Omental fat pad (tissue), 4 donors: ENCODE data around the gene LTBP2. TPM values are rescaled to one million over a fixed set of nuclear protein-coding genes. Genes with fewer than 3 reads are reported as not detected.
A peak's percentile ranks its signal among the peaks of the same experiment; 100 is the strongest.

Source experiments
- ATAC-seq: fragments of 150-250 bp; one replicate; pipeline ENCODE4 v1.9.1; 2016; ENCODE audit warnings: mild to moderate bottlenecking, moderate library complexity; ENCODE audit not compliant: low FRiP score
- DNase-seq: peaks from one replicate; pipeline ENCODE4 v3.0.0-alpha.2; 2019; ENCODE audit warnings: low spot score
- CTCF ChIP-seq, 3 donors: fragments of 450-650 bp; IDR thresholded peaks; one replicate each; pipeline ENCODE4 v1.5.1; 2016 to 2017; ENCODE audit warnings: antibody characterized with exemption in 3 of 3, mild to moderate bottlenecking in 3 of 3, moderate library complexity in 2 of 3
- total RNA-seq, 4 donors: library from RNA; depleted of rRNA; stranded (reverse); fragments of >200 nt; gene quantifications; one replicate each; pipeline ENCODE4 v1.1.0, GENCODE V29; 2016

The LTBP2 gene
- total RNA-seq, 4 donors from 2014 or later: 31.6 to 104 (median 72.3) TPM

- TF ChIP-seq CTCF (IDR thresholded peaks at IDR 0.05): no peak
- DNase-seq (no peak), ATAC-seq (no peak)
Measured at GRCh38 chr14:74518221-74518620, 93.8 kb downstream of the LTBP2 start.

GRCh38 chr14:74517731-74518130, 94.3 kb downstream of the LTBP2 start:
- DNase-seq: no peak
- ATAC-seq: no peak
- no peak for TF ChIP-seq CTCF (IDR thresholded peaks at IDR 0.05)

GRCh38 chr14:74516451-74517160, 95.4 kb downstream of the LTBP2 start:
- DNase-seq: no peak
- no peak for ATAC-seq
- TF ChIP-seq CTCF (IDR thresholded peaks at IDR 0.05): no peak

- ATAC-seq: no peak
- no peak for DNase-seq
- TF ChIP-seq CTCF (IDR thresholded peaks at IDR 0.05): no peak
Measured at GRCh38 chr14:74515891-74516412, 96.1 kb downstream of the LTBP2 start.

GRCh38 chr14:74514471-74514941, 97.5 kb downstream of the LTBP2 start:
- peak; percentile 65 for ATAC-seq
- TF ChIP-seq CTCF (IDR thresholded peaks at IDR 0.05): no peak
- DNase-seq: no peak

GRCh38 chr14:74511966-74512830, 99.8 kb downstream of the LTBP2 start:
- ATAC-seq: no peak
- no peak for DNase-seq
- no peak for TF ChIP-seq CTCF (IDR thresholded peaks at IDR 0.05)
